Measurements from ENCODE around the gene GSK3A.

GSK3A gene

DNA sequence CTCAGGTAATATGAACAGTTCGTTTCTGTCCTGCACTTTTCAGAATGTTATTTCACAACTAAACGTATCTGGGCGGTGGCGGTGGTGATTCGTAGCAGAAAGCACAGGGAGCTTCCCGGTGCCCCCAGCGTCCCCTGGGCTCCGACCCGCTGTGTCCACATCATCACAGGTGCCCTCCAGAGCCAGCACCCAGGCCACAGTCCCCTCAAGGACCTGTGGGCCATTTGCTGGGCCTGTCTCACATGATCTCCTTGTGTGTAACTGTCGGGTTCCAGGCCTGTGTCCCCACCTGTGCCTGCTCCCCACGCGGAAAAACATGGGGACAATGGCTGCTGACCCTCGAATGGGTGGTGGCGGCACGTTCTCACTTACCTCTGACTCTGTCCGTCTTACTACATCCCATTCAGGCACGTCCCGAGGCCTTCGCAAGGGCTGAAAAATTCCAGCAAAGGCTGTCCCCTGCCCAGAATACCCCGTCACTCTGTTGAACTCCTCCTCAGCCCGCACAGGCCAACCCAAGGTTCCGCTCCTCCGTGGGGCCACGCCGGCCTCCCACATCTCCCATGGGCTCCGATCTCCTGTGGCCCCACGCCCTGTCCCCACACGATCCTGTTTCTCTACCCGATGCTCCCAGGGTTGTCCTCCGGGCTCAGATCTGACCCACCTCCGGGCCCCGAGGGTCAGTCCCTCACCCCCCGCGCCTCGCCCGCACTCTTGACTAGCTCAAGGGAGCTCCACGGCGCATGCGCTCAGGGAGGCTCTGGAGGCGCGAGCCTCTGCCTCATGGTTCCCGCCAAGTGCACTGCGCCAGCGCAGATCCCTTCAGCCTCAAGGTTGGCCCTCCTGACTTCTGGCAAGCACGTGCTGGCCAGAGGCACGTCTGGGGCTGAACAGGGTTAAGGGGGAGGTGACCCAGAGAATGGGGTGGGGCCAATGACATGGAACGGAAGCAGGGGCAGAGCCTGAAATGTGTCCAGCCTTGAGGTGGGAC, 46.1 kb downstream of the GSK3A start:
- DNase-seq = no peak

DNA sequence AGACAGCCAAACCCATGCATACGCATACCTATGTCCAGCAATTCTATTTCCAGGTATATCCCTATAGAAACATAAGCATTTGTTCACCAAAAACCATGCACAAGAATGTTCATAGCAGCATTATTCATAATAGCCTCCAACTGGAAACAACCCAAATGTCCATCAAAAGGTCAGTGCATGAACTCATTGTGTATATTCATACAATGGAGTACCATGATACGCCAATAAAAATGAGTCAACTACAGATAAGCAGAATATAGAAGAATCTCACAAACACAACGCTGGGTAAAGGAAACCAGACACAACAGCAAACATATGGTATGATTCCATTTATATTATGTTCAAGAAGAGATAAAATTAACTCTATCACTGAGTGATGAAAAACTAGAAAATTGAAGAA, 48.7 kb downstream of the GSK3A start:
- no peak for DNase-seq

DNA sequence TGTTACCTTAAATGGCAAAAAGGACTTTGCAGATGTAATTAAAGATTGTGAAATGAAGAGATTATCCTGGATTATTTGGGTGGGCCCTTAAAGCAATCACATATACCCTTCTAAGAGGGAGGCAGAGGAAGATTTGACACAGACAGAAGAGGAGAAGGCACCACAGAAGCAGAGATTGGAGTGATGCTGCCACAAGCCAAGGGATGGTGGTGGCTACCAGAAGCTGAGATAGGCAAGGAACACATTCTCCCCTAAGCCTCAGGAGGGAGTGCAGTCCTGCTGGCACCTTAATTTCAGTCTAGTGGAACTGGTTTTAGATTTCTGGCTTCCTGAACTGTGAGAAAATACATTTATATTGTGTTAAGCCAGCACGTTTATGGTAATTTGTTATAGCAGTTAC, 49.1 kb downstream of the GSK3A start:
- DNase-seq = no peak

DNA sequence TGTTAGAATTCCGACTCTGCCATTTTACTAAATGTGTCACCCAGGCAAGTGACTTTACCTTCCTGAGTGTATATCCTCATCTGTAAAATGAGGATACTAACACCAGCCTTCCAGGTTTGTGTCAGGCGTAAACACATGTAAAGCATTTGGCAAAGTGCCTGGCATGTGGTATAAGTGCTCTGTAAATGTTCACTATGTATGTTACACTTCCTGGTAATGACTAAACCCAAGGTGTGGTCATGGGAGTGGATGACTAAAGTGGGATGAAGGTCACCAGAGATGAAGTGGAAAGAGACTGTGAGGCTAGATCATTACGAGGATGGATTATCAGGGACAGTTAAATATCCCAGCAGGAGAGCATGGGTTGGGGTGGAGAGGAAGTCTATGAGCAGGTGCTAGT, 50.5 kb downstream of the GSK3A start:
- no peak for DNase-seq

DNA sequence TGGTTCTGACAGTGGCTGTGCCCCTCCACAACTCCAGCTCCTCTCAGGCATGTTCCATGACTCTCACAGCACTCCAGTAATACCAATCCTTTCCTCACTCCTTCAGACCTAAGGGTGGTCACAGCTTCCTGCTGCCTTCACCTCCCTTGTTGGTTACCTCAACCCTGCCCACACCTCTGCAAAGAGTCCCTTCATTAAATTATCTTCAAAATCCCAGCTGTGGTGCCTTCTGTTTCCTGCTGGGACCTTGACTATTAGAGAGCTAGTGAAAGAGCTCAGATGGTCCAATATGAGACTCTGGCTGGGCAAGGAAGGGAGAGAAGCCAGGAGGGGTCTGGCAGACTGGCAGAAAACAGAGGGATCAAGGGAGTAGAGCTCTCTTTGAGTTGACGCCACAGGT, 51.1 kb downstream of the GSK3A start:
- no peak for DNase-seq

DNA sequence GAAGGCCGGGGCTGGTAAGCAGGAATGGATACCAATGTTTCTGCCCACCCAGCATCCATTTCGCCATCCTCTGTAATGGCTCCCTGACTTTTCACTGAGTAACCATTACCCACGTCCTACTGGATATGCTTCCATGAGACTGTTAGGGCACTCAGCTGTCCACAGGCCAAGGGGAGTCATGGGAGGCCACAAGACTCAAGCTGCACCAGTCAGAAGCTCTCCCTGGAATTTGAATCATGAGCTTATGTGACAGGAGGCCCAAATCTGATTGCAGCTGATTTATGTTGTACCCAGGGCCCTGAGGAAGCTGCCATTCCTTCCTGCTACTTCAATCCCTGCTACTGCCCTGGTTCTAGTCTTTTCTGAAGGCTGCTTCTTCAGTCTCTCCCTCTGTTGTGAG, 53.3 kb downstream of the GSK3A start:
- DNase-seq = no peak

DNA sequence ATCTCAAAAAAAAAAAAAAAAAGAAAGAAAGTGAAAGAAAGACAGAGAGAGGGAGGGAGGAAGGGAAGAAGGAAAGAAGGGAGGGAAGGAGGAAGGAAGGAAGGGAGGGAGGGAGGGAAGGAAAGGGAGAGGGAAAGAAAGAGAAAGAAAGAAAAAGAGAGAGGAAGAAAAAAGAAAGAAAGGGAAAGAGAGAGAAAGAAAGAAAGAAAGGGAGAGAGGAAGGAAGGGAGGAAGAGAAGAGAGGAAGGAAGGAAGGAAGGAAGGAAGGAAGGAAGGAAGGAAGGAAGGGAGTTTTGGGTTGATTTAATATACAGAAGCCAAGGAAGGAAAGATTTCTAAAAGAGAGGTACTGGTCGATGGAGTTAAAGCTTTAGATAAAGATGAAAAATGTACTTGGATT, 53.7 kb downstream of the GSK3A start:
- no peak for DNase-seq

DNA sequence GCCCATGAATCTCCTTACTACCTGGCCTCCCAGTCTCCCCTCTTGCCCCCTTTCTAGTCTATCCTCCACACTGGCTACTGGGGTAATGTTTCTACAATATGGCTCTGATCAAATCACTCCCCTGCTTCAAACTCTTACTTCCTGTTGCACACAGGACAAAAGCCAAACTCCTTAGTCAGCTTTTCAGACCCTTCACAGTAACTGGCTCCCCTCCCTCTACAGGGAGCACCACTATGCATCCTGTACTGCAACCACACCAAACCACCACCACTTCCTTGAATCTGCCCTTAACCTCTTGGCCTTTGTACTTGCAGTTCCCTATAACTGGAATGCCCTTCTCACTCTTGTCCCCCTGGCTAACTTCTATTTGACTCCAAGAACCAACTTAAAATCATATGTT, 57.1 kb downstream of the GSK3A start:
- no peak for DNase-seq

DNA sequence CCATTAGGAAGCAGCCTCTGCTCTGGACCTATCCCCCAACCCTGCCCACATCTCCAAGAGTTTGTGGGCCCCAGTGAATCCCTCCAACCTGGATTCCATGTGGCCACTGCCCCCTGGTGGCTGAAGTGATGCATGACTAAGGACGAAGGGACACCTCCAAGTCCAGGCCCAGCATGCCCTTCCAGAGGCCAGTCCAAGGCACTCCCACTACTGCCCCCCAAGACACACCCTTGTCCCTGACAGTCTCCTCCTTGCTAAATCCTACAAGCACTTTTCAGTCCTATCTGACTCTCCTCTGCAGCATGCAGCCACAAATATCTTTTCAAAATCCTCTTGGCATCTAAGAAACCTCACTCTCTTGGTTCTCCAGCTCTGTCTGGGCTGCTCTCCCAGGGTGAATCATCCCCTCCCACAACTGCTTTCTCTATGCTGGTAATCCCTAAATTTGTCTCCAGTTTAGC, 58.0 kb downstream of the GSK3A start:
- peak; percentile 79 for DNase-seq
